ENCODE measurements around the gene MTG2.

DNA sequence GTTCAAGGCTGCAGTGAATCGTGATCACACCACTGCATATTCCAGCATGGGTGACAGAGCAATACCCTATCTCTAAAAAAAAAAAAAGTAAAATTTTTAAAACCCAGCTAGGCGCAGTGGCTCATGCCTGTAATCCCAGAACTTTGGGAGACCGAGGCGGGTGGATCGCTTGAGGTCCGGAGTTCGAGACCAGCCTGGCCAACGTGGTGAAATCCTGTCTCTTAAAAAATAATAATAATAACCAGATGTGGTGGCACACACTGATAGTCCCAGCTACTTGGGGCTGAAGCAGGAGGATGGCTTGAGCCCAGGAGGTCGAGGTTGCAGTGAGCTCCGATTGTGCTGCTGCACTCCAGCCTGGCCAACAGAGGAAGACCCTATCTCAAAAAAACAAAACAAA, 13.5 kb downstream of the MTG2 start:
- TF ChIP-seq, protein P1, sequence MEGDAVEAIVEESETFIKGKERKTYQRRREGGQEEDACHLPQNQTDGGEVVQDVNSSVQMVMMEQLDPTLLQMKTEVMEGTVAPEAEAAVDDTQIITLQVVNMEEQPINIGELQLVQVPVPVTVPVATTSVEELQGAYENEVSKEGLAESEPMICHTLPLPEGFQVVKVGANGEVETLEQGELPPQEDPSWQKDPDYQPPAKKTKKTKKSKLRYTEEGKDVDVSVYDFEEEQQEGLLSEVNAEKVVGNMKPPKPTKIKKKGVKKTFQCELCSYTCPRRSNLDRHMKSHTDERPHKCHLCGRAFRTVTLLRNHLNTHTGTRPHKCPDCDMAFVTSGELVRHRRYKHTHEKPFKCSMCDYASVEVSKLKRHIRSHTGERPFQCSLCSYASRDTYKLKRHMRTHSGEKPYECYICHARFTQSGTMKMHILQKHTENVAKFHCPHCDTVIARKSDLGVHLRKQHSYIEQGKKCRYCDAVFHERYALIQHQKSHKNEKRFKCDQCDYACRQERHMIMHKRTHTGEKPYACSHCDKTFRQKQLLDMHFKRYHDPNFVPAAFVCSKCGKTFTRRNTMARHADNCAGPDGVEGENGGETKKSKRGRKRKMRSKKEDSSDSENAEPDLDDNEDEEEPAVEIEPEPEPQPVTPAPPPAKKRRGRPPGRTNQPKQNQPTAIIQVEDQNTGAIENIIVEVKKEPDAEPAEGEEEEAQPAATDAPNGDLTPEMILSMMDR (IDR thresholded peaks at IDR 0.05; ENCODE audit: poor library complexity, severe bottlenecking), result no peak
- no peak for TF ChIP-seq SMC3 (conservative IDR thresholded peaks at IDR 0.05; ENCODE audit: poor library complexity)
- TF ChIP-seq MXI1 (conservative IDR thresholded peaks at IDR 0.05; ENCODE audit: poor library complexity, severe bottlenecking), result no peak
- no peak for TF ChIP-seq EZH2 (IDR thresholded peaks at IDR 0.05; ENCODE audit: borderline replicate concordance, insufficient read depth, low read length, poor library complexity, severe bottlenecking)
- TF ChIP-seq, protein P2, sequence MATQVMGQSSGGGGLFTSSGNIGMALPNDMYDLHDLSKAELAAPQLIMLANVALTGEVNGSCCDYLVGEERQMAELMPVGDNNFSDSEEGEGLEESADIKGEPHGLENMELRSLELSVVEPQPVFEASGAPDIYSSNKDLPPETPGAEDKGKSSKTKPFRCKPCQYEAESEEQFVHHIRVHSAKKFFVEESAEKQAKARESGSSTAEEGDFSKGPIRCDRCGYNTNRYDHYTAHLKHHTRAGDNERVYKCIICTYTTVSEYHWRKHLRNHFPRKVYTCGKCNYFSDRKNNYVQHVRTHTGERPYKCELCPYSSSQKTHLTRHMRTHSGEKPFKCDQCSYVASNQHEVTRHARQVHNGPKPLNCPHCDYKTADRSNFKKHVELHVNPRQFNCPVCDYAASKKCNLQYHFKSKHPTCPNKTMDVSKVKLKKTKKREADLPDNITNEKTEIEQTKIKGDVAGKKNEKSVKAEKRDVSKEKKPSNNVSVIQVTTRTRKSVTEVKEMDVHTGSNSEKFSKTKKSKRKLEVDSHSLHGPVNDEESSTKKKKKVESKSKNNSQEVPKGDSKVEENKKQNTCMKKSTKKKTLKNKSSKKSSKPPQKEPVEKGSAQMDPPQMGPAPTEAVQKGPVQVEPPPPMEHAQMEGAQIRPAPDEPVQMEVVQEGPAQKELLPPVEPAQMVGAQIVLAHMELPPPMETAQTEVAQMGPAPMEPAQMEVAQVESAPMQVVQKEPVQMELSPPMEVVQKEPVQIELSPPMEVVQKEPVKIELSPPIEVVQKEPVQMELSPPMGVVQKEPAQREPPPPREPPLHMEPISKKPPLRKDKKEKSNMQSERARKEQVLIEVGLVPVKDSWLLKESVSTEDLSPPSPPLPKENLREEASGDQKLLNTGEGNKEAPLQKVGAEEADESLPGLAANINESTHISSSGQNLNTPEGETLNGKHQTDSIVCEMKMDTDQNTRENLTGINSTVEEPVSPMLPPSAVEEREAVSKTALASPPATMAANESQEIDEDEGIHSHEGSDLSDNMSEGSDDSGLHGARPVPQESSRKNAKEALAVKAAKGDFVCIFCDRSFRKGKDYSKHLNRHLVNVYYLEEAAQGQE (IDR thresholded peaks at IDR 0.05; ENCODE audit: borderline replicate concordance), result no peak

All from neural cell (in vitro differentiated cells).